ENCODE measurements around the gene TMEM140. TPM values are rescaled to one million over a fixed set of nuclear protein-coding genes. Genes with fewer than 3 reads are reported as not detected.

TMEM140 gene
- total RNA-seq, 4 donors from 2014 or later: 4.8 to 36.3 (median 28.9) TPM

DNA sequence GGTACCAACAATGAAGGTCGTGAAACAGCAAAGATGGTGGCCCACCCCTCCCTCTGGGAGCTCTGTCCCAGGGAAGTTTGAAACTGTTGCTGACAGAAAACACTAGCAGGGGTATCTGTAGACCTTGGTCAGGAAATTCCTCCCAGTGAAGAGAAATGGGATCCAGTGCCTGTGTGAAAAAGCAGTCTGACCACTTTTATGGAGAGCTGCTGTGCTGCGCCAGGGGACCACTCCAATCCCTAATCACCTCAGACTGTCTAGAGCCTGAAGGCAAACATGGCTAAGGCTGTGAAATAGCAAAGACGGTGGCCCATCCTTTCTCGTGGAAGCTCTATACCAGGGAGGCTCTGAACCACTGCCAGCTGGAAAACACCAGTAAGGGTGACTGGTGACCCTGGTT is 38.3 kb upstream of the TMEM140 start:
- WGBS, 2 donors (ENCODE audit: low coverage in 1 of 2): 86% methylated on average over 4 of the region's 4 CpGs; no CpG with 5 or more reads in 1 of the 2 donors
- Histone ChIP-seq H3K9me3 (no peaks in the 10 kb centered on the region), H3K27me3 (no peaks in the 10 kb centered on the region), H3K4me1 (no peaks in the 10 kb centered on the region), H3K27ac (no peak overlapping the region), H3K36me3 (no peaks in the 10 kb centered on the region), H3K4me3 (no peak overlapping the region)
- no peak for TF ChIP-seq POLR2AphosphoS5 (IDR thresholded peaks at IDR 0.05)
- no peak for TF ChIP-seq EP300 (IDR thresholded peaks at IDR 0.05; ENCODE audit: low read depth)
- no peak for TF ChIP-seq POLR2A (IDR thresholded peaks at IDR 0.05)
- TF ChIP-seq, protein P1, sequence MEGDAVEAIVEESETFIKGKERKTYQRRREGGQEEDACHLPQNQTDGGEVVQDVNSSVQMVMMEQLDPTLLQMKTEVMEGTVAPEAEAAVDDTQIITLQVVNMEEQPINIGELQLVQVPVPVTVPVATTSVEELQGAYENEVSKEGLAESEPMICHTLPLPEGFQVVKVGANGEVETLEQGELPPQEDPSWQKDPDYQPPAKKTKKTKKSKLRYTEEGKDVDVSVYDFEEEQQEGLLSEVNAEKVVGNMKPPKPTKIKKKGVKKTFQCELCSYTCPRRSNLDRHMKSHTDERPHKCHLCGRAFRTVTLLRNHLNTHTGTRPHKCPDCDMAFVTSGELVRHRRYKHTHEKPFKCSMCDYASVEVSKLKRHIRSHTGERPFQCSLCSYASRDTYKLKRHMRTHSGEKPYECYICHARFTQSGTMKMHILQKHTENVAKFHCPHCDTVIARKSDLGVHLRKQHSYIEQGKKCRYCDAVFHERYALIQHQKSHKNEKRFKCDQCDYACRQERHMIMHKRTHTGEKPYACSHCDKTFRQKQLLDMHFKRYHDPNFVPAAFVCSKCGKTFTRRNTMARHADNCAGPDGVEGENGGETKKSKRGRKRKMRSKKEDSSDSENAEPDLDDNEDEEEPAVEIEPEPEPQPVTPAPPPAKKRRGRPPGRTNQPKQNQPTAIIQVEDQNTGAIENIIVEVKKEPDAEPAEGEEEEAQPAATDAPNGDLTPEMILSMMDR (IDR thresholded peaks at IDR 0.05): no peak
- in situ Hi-C loops (cut with MboI; ENCODE audit: low pct_ligation_motif_present in 1 of 4, low pct_unique_long_range_greater_than_20kb in 1 of 4, low sequenced_read_pairs in 3 of 4): no loop called here
- intact Hi-C loops (cut with DNase I; ENCODE audit: low total_unique reads): no loop called here
- DNase-seq: no peak

DNA sequence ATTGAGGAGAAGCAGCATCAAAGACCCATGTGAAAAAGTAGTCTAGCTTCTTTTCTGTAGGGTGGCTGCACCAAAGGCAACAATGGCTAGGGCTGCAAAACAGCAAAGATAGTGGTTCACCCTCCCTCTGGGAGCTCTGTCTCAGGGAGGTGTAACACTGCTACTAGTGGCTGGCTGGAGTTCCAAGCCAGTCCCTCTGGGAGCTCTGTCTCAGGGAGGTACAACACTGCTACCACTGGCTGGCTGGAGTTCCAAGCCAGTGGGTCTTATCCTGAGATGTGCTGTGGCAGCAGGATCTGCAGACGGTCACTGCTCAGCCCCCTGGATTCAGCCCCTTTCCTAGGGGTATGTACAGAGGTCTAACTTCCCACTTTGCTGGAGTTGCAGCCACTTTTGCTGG is 37.9 kb upstream of the TMEM140 start:
- intact Hi-C loops (cut with DNase I; ENCODE audit: low total_unique reads) (no loop called here), in situ Hi-C loops (cut with MboI; ENCODE audit: low pct_ligation_motif_present in 1 of 4, low pct_unique_long_range_greater_than_20kb in 1 of 4, low sequenced_read_pairs in 3 of 4) (no loop called here)
- no peak for TF ChIP-seq EP300 (IDR thresholded peaks at IDR 0.05; ENCODE audit: low read depth)
- TF ChIP-seq POLR2AphosphoS5 (IDR thresholded peaks at IDR 0.05): no peak
- no peak for TF ChIP-seq POLR2A (IDR thresholded peaks at IDR 0.05)
- TF ChIP-seq, protein P1 (IDR thresholded peaks at IDR 0.05): no peak
- no peak overlapping the region for H3K27ac ChIP-seq
- H3K27me3 ChIP-seq: no peaks in the 10 kb centered on the region
- H3K4me3 ChIP-seq: no peak overlapping the region
- no peaks in the 10 kb centered on the region for H3K36me3 ChIP-seq
- WGBS, 2 donors (ENCODE audit: low coverage in 1 of 2): 71% methylated on average over 1 of the region's 1 CpG; no CpG with 5 or more reads in 1 of the 2 donors
- no peaks in the 10 kb centered on the region for H3K9me3 ChIP-seq
- DNase-seq: no peak
- H3K4me1 ChIP-seq: no peaks in the 10 kb centered on the region

DNA sequence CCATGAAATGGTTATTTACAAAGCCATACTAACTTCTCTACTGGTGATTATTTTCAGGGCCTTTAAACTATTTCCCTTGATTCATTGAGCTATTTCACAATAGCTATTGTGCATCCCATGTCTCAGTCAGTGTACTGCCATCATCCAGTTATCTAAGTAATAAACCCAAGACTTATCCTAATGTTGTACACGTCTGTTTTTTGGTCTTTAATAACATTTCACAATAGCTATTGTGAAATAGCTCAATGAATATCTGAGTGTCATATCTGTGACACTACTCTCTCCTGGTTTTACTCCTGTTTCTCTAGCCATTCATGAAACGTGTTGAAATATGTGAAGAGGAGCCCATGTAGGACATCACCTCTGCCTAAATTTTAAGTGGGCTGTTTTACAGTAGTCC is 36.5 kb upstream of the TMEM140 start:
- Histone ChIP-seq H3K36me3 (no peaks in the 10 kb centered on the region), H3K4me1 (no peaks in the 10 kb centered on the region), H3K27ac (no peak overlapping the region), H3K9me3 (no peaks in the 10 kb centered on the region), H3K27me3 (no peaks in the 10 kb centered on the region), H3K4me3 (no peak overlapping the region)
- TF ChIP-seq EP300 (IDR thresholded peaks at IDR 0.05; ENCODE audit: low read depth) (no peak), POLR2A (IDR thresholded peaks at IDR 0.05) (no peak), POLR2AphosphoS5 (IDR thresholded peaks at IDR 0.05) (no peak)
- TF ChIP-seq, protein P1 (IDR thresholded peaks at IDR 0.05): no peak
- DNase-seq: no peak
- intact Hi-C loops (cut with DNase I; ENCODE audit: low total_unique reads) (no loop called here), in situ Hi-C loops (cut with MboI; ENCODE audit: low pct_ligation_motif_present in 1 of 4, low pct_unique_long_range_greater_than_20kb in 1 of 4, low sequenced_read_pairs in 3 of 4) (no loop called here)
- 59 to 61% methylated on average over 2 of the region's 2 CpGs for WGBS, 2 donors (ENCODE audit: low coverage in 1 of 2)

DNA sequence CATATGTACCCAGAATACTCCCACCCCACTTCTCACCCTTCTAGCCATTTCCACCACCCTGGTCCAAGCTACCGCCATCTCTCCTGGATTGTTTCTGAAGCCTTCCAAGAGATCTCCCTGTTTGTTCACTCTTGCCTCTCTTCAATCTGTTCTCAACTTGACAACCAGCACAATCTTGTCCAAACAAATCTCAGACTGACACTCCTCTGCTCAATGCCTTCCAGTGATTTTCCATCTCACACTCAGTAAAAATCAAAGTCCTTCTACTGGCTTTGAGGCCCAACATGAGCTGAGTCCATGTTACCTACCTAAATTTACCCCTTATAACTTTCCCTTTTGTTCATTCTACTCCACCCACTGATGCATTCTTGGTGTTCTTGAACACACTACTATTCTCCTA is 33.2 kb upstream of the TMEM140 start:
- in situ Hi-C loops (cut with MboI; ENCODE audit: low pct_ligation_motif_present in 1 of 4, low pct_unique_long_range_greater_than_20kb in 1 of 4, low sequenced_read_pairs in 3 of 4): no loop called here
- no peaks in the 10 kb centered on the region for H3K36me3 ChIP-seq
- no peaks in the 10 kb centered on the region for H3K4me1 ChIP-seq
- no peaks in the 10 kb centered on the region for H3K27me3 ChIP-seq
- TF ChIP-seq EP300 (IDR thresholded peaks at IDR 0.05; ENCODE audit: low read depth) (no peak), POLR2AphosphoS5 (IDR thresholded peaks at IDR 0.05) (no peak), POLR2A (IDR thresholded peaks at IDR 0.05) (no peak)
- TF ChIP-seq, protein P1 (IDR thresholded peaks at IDR 0.05): no peak
- H3K4me3 ChIP-seq: no peak overlapping the region
- no peak for DNase-seq
- intact Hi-C loops (cut with DNase I; ENCODE audit: low total_unique reads): loop anchor here (5.0 kb wide), 1 partner anchor 648 kb away; no protein-coding TSS in a partner anchor
- no peaks in the 10 kb centered on the region for H3K9me3 ChIP-seq
- no peak overlapping the region for H3K27ac ChIP-seq
- 97 to 100% methylated on average over 1 of the region's 1 CpG for WGBS, 2 donors (ENCODE audit: low coverage in 1 of 2)
